Smooth muscle cell (in vitro differentiated cells): ENCODE results near the gene SUGCT. TPM values are rescaled to one million over a fixed set of nuclear protein-coding genes. Genes with fewer than 3 reads are reported as not detected.

Experiments
- DNase-seq: peaks from one replicate; lab custom pipeline; 2025; ENCODE audit not compliant: unreplicated experiment; lab: John Stamatoyannopoulos, UW
- H2AFZ ChIP-seq: fragments of 200-600 bp; sonication (generic); 2 replicates; pipeline ENCODE4 v1.6.0; 2016; ENCODE audit warnings: antibody characterized with exemption, low read depth, mild to moderate bottlenecking
- H3F3A ChIP-seq: fragments of 200-600 bp; sonication (generic); 2 replicates; pipeline ENCODE4 v1.6.0; 2017; ENCODE audit warnings: antibody characterized with exemption, low read depth
- H3K27ac ChIP-seq: fragments of 200-600 bp; sonication (generic); 2 replicates; pipeline ENCODE4 v1.5.1; 2016; ENCODE audit warnings: low read depth, mild to moderate bottlenecking
- H3K27me3 ChIP-seq: fragments of 200-600 bp; sonication (generic); 2 replicates; pipeline ENCODE4 v1.6.1; 2016; ENCODE audit warnings: low read depth, mild to moderate bottlenecking
- H3K36me3 ChIP-seq: fragments of 200-600 bp; sonication (generic); 2 replicates; pipeline ENCODE4 v1.5.1; 2016; ENCODE audit warnings: low read depth
- H3K4me1 ChIP-seq: fragments of 200-600 bp; sonication (generic); 2 replicates; pipeline ENCODE4 v1.5.1; 2016; ENCODE audit warnings: low read depth
- H3K4me2 ChIP-seq: fragments of 200-600 bp; sonication (generic); 2 replicates; pipeline ENCODE4 v1.6.0; 2016; ENCODE audit warnings: mild to moderate bottlenecking
- H3K4me3 ChIP-seq: fragments of 200-600 bp; sonication (generic); 2 replicates; pipeline ENCODE4 v1.5.1; 2016; ENCODE audit warnings: mild to moderate bottlenecking
- H3K79me2 ChIP-seq: fragments of 200-600 bp; sonication (generic); 2 replicates; pipeline ENCODE4 v1.6.0; 2016; ENCODE audit warnings: low read depth, mild to moderate bottlenecking
- H3K9ac ChIP-seq: fragments of 200-600 bp; sonication (generic); 2 replicates; pipeline ENCODE4 v1.6.0; 2016; ENCODE audit warnings: low read depth
- H3K9me3 ChIP-seq: fragments of 200-600 bp; sonication (generic); replicated peaks from 2 replicates; pipeline ENCODE4 v1.5.1; 2016; ENCODE audit warnings: low read depth
- H4K20me1 ChIP-seq: fragments of 200-600 bp; sonication (generic); 2 replicates; pipeline ENCODE4 v1.6.0; 2016; ENCODE audit warnings: low read depth
- WGBS: methylation state at CpG from one replicate; pipeline ENCODE4 v1.1.7; 2016; ENCODE audit warnings: low lambda C conversion rate; 5-methylcytosine and 5-hydroxymethylcytosine counted together
- polyA plus RNA-seq: library from polyadenylated mRNA; unstranded; fragments of >200 nt; fragmentation: Nextera tagmentation; extraction: Ambion mirVana; gene quantifications from 2 replicates; pipeline ENCODE4 v1.2.1, GENCODE V29; 2016
- total RNA-seq: library from RNA; depleted of rRNA; stranded (reverse); fragments of >200 nt; gene quantifications from 2 replicates; pipeline ENCODE4 v1.2.3, GENCODE V29; 2014
- TF ChIP-seq, protein P1 (sequence below): fragments of 200-600 bp; sonication (generic); IDR thresholded peaks from 2 replicates; pipeline ENCODE4 v1.5.1; 2017; ENCODE audit warnings: borderline replicate concordance, mild to moderate bottlenecking, antibody characterized with exemption; ENCODE audit not compliant: insufficient read depth, poor library complexity, severe bottlenecking

The SUGCT gene
- total and polyA plus RNA-seq, 2 experiments from 2014 or later: 16.9 to 65.8 TPM

DNA sequence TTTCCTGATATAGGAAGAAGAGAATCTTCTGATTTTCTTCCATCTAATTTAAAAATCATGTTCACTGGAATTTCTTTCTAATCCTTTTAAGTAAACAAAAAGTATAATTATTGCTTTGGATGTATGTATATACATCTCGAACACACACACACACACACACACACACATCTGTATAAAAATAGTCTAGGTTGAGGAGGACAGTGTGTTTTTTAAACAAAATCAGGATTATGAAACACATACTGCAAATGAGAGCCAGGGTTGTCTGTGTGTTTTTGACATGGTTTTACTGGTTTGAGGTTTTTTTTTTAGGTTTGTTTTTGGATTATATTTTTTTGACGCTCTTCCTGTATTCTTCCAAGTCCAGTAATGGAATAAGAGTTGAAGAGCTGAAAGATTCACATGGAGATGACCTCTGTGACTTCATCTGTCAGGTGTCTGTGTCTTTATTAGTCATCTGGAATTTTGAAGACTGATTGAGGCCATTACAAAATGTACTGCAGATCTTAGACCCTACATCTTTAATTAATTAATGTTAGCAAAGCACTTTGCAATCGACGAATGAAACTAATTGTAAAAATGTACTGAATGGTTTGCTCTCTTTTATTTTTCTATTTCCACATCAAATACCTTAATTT is 237.1 kb downstream of the SUGCT start:
- Histone ChIP-seq H3K9me3 (no peaks in the 10 kb centered on the region), H3F3A (no peaks in the 10 kb centered on the region), H3K4me2 (no peak overlapping the region), H3K36me3 (no peaks in the 10 kb centered on the region), H3K9ac (no peak overlapping the region), H2AFZ (no peak overlapping the region), H3K27me3 (peaks cover 5% of the 10 kb centered on the region), H3K4me3 (no peak overlapping the region), H3K79me2 (no peaks in the 10 kb centered on the region), H3K27ac (no peak overlapping the region), H4K20me1 (no peaks in the 10 kb centered on the region), H3K4me1 (no peaks in the 10 kb centered on the region)
- DNase-seq: no peak
- 94% methylated on average over 4 of the region's 4 CpGs for WGBS
- TF ChIP-seq, protein P1, sequence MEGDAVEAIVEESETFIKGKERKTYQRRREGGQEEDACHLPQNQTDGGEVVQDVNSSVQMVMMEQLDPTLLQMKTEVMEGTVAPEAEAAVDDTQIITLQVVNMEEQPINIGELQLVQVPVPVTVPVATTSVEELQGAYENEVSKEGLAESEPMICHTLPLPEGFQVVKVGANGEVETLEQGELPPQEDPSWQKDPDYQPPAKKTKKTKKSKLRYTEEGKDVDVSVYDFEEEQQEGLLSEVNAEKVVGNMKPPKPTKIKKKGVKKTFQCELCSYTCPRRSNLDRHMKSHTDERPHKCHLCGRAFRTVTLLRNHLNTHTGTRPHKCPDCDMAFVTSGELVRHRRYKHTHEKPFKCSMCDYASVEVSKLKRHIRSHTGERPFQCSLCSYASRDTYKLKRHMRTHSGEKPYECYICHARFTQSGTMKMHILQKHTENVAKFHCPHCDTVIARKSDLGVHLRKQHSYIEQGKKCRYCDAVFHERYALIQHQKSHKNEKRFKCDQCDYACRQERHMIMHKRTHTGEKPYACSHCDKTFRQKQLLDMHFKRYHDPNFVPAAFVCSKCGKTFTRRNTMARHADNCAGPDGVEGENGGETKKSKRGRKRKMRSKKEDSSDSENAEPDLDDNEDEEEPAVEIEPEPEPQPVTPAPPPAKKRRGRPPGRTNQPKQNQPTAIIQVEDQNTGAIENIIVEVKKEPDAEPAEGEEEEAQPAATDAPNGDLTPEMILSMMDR: no peak

DNA sequence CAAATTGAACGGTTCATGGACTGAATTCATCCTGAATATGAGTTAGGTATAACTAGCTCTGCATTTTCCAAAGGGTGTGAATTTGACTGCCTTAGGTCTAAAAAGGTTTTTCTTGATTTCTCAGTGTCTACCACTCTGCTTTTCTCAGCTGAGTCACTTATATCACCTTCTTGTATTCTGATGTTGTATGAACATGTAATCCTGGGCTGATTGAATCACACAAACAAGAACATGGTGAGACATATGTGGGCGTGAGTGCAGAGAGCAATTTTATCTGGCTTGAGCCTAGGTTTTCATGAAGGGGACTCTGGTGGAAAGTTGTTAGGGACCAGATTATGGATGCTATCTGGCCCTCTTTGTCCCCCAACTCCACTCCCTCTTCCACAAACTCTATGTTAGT is 239.8 kb downstream of the SUGCT start:
- peaks cover 6% of the 10 kb centered on the region for H3K9me3 ChIP-seq
- H3K4me1 ChIP-seq: no peaks in the 10 kb centered on the region
- DNase-seq: no peak
- 92% methylated on average over 2 of the region's 2 CpGs for WGBS
- no peak overlapping the region for H3K4me3 ChIP-seq
- H4K20me1 ChIP-seq: no peaks in the 10 kb centered on the region
- peaks cover 5% of the 10 kb centered on the region for H3K36me3 ChIP-seq
- no peaks in the 10 kb centered on the region for H3F3A ChIP-seq
- H3K9ac ChIP-seq: no peak overlapping the region
- H3K4me2 ChIP-seq: no peak overlapping the region
- no peak overlapping the region for H3K27ac ChIP-seq
- no peak overlapping the region for H2AFZ ChIP-seq
- H3K27me3 ChIP-seq: peaks cover 5% of the 10 kb centered on the region
- TF ChIP-seq, protein P1: no peak
- H3K79me2 ChIP-seq: no peaks in the 10 kb centered on the region

DNA sequence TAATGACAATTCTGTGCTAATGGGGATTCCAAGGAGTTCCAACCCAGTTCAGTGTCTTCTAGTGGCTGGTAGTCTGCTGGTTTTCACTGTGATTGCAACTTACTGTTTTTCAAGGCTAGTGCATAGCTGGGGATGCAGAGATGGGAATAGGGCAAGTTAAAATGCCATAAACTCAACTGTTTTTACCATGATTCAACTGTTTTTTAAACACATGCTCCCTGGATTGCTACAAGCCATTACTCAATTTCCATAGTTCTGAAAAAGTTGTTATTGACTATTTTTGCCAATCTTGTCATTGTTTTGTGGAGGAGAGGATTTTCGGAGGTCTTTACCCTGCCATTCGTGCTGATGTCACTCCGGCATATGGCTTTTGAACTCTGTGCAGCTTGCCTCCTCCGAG is 245.3 kb downstream of the SUGCT start:
- WGBS: 94% methylated on average over 4 of the region's 4 CpGs
- no peaks in the 10 kb centered on the region for H3F3A ChIP-seq
- no peak for DNase-seq

More for the DNA sequence above, 245.3 kb downstream of the SUGCT start:
- Histone ChIP-seq H3K4me2 (no peak overlapping the region), H3K9me3 (peaks cover 6% of the 10 kb centered on the region), H4K20me1 (no peaks in the 10 kb centered on the region), H3K4me1 (no peaks in the 10 kb centered on the region), H3K4me3 (no peak overlapping the region), H3K9ac (no peak overlapping the region), H3K36me3 (peaks cover 5% of the 10 kb centered on the region), H3K27ac (no peak overlapping the region), H3K79me2 (no peaks in the 10 kb centered on the region), H2AFZ (no peak overlapping the region), H3K27me3 (no peaks in the 10 kb centered on the region)
- TF ChIP-seq, protein P1: no peak
